Activated naive CD4-positive, alpha-beta T cell (primary cell): ENCODE data around the gene CRISPLD2.
"Not testable (repeated sequence)": the region's sequence is repeated elsewhere in the genome, so short reads cannot be mapped to it uniquely, and the experiment has no call there.

ENCODE experiments used
- DNase-seq, 4 experiments: peaks; one replicate each; lab custom pipeline; 2025; lab: John Stamatoyannopoulos, UW

CRISPLD2 gene

GRCh38 chr16:84821728-84822689, 2.2 kb downstream of the CRISPLD2 start:
- DNase-seq, result no peak

DNA sequence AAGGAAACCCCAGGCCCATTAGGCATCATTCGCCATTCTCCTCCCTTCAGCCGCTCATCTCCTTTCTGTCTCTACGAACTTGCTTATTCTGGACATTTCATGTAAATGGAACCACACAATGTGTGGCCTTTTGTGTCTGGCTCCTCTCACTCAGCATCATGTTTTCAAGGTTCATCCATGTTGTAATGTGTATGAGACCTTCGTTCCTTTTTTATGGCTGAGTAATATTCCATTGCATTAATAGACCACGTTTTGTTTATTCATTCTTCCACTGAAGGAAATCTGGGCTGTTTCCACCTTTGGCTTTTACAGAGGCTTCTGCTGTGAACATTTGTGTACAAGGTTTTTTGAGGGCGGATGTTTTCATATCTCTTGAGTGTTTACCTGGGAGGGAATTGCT, 3.2 kb downstream of the CRISPLD2 start:
- no peak for DNase-seq

GRCh38 chr16:84823484-84823883, 3.7 kb downstream of the CRISPLD2 start:
- DNase-seq, result no peak

- DNase-seq, result no peak
These were observed 4.1 kb downstream of the CRISPLD2 start for GRCh38 chr16:84823926-84824325.

DNA sequence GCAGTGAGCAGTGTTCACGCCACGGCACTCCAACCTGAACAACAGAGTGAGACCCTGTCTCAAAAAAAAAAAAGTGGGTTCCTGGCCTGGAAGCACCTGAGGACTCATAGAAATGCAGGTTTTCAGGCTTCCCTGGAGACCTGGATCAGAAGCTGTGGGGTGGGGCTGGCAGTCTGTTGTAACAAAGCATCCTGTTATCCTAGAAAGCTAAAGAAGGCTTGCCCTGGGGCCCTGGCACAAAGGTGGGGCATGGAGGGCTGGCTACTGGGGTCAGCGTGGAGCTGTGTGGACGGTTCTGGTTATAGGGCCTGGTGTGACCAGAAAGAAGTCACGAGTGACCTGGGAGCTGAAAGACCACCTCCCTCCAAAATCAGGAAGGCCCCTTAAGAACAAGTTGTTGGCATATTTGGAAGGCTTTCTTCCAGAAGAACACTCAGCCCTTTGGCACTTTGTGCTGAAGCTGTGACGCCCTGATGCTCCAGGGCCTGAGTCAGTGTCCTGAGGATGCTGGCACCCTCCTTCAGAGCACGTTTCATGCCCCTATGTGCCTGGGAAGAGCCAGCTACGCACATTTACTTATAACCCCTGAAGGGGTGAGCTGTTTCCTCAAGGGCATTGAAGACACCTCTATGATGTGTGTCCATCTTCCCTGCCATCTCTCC, 6.2 kb downstream of the CRISPLD2 start:
- no peak for DNase-seq

GRCh38 chr16:84826558-84826941, 6.8 kb downstream of the CRISPLD2 start:
- no peak for DNase-seq

- no peak for DNase-seq
These were observed 7.4 kb downstream of the CRISPLD2 start for GRCh38 chr16:84827131-84827574.

DNA sequence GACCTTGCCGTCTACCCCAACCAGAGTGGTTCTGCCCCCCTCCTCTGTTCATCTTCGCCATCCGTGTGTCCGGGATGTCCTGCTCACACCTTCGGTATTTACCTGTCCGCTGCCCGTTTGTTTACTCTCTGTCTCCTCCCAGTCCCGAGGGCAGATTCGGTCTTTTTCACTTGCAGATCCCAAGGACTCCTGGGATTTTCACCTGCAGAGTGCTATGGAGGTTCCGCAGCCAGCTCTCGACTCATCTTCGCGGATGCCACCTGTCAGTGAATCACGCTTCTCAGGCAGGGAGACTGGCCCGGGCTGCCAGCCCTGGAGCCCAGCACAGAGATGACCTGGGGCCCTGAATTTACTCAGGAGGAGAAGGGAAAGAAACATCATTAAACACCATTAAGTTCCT, 8.1 kb downstream of the CRISPLD2 start:
- DNase-seq, result no peak

DNA sequence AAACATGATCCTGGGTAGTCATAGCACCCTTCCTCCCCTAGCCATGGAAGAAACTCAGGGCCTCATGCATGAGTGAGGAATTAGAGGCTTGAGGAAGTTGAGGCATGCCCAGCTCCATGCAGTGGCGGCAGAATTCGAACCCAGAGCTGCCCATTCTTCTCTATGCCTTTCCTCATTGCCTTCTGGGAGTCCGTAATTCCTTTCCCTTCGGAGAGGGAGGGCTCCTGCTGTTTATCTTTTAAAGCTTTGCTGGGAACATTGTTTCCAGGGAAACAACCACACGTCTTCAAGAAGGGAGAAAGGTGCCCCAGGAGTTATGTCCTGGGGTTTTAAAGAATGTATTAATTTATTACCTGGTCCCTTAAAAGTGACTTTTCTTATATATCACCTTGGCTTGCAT, 8.5 kb downstream of the CRISPLD2 start:
- no peak for DNase-seq

DNA sequence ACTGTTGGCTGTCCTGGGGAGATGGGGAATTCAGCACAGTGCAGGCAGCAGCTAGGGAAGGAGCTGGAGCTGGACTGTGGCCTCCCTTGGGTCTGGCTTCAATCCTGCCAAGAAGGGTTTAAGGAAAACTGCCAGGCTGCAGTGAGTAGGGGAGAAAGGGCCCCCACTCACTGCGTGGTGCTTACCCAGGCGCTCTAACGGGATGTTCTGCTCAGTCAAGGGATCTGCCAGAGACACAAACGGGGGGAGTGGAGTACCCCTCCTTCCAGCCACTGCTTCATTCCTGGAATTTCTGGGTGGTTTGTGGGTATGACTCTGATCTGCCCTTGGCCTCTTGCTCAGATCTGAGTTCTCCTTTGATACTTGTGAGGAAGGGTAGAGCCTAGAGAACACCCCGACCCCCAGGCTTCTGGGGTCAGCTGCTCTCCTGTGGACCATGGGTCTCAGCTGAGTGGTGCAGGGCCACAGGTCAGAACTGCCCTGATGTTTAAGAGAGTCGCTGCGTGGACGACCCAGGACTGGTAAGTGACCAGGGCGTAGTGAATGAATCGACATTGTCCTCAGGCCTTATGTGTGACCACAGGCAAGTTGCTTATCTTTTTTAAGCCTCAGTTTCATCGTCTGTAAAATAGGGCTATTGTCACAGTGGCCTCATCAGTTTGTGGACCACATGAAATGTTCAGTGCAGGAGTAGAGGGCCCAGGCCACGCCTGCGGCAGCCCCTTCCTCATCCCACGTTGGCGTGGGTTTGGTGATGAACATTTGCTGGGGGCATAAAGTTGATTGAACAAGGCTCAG, 9.6 kb downstream of the CRISPLD2 start:
- DNase-seq, result no peak

GRCh38 chr16:84830765-84831384, 11.1 kb downstream of the CRISPLD2 start:
- no peak for DNase-seq

- DNase-seq, result not testable (repeated sequence)
These were observed 11.9 kb downstream of the CRISPLD2 start for GRCh38 chr16:84831728-84832127.

GRCh38 chr16:84832488-84833143, 12.8 kb downstream of the CRISPLD2 start:
- no peak for DNase-seq

- no peak for DNase-seq
These were observed 13.3 kb downstream of the CRISPLD2 start for GRCh38 chr16:84833144-84833500.

DNA sequence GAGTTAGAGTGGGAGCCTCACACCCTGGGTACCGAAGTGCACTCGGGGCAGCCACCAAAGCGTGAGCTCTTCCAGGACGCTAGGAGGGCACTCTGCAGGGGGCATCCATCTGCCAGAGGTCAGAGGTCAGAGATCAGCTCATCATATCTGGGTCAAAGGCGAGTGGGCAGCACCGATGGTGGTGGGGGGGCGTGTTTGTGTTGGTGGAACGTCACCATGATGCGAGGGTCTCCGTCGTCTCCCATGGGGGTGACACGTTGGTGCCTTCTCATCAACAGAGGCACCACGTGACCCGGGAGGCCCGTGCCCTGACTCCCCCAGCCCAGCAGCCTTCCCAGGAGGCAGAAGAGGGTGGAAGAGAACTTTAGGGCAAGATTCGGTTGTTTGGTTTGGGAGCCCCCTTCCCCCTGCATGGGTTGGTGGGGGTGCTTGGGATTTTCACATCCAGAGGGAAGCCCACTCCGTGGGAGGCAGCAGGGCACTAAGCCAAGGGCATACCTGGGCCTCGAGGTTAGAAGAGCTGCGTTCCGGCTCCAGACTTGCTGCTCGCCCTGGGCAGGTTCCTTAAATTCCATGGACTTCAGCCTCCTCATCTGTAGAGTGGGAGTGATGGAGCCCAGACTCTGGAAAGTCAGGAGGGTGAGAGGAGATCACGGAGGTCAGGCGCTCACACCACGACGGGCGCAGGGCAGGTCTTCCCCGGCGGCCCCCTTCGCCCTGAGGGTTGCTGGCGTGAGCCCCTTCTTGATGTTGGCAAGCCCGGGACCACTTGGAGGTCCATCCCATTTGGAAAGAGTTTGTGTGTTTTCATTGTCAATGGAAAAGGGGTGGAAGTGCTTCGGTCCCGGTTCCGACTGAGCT, 14.0 kb downstream of the CRISPLD2 start:
- DNase-seq, result no peak

- DNase-seq, result no peak
These were observed 14.6 kb downstream of the CRISPLD2 start for GRCh38 chr16:84834403-84834772.

DNA sequence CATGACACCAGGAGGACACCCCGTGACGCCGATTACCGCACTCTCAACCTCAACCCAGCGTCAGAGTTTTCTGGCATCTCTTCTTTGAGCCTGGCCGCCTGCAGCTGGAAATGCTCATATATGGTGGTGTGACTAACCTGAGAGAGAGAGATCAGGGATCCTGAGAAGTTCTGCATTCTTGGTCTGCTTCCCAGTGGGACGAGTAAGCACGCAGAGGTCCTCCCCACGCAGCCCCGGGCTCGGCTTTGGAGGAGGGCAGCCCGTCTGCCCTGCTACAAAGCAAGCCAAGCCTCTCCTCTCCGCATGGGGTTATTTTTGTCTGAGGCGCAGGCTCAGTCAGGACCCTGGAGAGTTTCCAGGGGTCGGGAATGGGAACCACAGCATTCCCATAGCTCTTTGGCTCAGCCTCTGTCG, 16.5 kb downstream of the CRISPLD2 start:
- no peak for DNase-seq

DNA sequence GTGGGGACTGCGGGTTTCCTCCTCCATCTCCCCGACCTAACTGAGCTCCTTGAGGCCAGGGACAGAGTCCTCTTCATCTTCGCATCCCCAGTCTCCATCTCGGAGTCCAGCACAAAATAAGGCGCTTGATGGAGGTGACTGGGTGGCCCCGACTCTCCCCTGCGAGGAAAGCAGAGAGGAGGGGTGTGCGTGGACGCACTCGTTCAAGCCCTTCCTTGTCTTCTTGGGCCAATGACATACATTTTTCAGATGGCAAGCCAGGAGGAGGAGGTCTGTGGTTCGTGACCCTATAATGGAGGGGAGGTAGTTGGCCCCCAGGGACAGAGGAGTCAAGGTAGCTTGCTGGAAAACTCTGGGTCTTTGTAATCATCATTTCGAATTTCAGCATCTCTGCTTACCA, 17.2 kb downstream of the CRISPLD2 start:
- DNase-seq, result no peak

DNA sequence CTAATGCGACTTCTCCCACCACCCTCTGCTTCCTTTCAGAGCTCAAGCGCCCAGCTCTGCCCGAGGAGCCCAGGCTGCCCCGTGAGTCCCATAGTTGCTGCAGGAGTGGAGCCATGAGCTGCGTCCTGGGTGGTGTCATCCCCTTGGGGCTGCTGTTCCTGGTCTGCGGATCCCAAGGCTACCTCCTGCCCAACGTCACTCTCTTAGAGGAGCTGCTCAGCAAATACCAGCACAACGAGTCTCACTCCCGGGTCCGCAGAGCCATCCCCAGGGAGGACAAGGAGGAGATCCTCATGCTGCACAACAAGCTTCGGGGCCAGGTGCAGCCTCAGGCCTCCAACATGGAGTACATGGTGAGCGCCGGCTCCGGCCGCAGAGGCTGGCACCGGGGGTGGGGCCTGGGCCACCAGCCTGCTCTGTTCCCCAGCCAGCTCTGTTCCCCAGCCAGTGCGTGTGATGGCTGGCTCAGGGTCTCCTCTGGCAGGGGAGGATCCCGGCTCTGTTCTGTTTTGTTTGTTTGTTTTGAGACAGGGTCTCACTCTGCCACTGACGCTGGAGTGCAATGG, 18.7 kb downstream of the CRISPLD2 start:
- no peak for DNase-seq

DNA sequence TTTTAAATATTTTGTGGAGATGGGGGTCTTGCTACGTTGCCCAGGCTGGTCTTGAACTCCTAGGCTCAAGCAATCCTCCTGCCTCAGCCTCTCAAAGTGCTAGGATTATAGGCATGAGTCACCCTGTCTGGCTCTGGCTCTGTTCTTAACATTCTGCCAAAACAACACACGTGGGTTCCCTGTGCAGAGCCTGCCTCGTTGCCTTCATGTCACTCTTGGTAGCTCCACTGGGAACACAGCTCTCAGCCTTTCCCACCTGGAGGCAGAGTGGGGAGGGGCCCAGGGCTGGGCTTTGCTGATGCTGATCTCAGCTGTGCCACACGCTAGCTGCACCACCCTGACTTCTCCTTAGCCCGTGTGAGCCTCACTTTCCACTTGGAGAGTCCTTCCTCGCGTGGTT, 19.3 kb downstream of the CRISPLD2 start:
- DNase-seq, result no peak
